GM12801 (cell line): ENCODE measurements around the gene PDE10A.

Experiments
- TF ChIP-seq, protein P1 (sequence below): IDR thresholded peaks from one replicate; pipeline ENCODE4 v1.5.1; 2011; ENCODE audit warnings: control low read depth; ENCODE audit not compliant: insufficient read length; ENCODE audit errors: extremely low read depth

The PDE10A gene

DNA sequence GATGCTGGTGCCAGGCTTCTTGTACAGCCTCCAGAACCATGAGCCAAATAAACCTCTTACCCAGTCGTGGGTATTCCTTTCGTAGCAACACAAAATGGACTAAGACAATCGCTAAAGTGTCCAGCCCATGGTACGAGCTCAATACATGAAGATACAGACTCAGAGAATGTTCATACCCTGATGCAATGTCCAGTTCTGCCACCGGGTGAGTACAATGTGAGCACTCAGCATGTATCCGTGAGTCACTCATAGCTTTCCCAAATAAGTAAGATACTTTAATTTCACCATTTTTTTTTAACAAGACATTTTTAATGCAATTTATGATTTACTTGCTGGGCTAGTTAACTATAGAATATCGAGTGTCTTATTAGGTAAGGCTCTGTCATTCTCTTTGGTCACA is 26.7 kb upstream of the PDE10A start:
- TF ChIP-seq, protein P1, sequence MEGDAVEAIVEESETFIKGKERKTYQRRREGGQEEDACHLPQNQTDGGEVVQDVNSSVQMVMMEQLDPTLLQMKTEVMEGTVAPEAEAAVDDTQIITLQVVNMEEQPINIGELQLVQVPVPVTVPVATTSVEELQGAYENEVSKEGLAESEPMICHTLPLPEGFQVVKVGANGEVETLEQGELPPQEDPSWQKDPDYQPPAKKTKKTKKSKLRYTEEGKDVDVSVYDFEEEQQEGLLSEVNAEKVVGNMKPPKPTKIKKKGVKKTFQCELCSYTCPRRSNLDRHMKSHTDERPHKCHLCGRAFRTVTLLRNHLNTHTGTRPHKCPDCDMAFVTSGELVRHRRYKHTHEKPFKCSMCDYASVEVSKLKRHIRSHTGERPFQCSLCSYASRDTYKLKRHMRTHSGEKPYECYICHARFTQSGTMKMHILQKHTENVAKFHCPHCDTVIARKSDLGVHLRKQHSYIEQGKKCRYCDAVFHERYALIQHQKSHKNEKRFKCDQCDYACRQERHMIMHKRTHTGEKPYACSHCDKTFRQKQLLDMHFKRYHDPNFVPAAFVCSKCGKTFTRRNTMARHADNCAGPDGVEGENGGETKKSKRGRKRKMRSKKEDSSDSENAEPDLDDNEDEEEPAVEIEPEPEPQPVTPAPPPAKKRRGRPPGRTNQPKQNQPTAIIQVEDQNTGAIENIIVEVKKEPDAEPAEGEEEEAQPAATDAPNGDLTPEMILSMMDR: no peak

DNA sequence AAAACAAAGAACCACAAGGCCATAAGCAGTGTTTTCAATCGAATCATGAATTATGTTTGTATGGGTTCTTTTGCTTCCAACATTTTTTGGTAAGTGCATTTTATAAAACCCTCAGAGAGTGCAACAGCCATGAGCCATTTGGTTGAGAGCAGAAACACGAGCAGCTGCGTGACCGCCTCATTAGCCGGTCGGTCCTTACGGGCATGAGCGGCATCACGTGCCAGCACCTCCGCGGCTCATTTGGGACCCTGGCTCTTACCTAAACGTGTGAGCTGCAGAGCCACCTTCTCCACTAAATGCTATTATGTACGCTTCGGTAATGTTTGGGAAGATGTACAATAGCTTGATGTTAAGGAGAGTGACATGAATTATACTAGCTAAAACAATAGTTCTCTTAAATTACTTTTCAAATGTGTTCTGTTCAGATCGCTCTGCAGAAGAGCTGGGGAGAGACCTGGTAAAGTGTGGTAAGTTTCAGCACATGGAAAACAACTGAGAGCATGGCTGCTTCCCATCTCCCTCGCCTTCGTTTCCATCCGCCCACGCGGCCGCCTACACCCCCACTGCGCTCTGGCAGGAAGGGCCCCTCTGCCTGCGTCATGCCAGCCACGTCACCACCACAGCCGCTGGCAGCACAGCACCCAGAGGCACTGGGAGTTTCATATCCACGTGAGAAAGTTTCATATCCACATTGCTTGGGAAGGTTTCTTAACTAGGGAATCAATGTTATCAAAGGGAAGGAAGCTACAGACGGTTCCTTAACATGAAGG is 23.7 kb upstream of the PDE10A start:
- TF ChIP-seq, protein P1: no peak

DNA sequence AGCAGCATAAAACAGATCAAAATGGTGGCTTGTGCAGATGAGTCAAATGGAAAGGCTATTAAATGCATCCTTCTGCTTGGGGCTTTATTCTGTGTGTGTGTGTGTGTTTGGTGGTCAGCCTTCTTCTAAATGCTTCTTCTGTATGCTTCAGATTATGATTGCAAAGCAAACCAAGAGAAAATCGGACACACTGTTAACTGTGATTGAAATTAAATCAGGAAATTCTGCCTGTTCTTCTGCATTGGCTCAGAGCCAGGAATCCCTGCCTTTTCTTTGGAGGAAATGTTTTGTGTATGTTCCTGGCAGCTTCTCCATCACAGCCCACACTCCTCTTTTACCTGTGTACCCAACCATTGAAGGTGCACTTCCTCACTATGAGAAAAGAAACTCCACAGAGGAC is 22.3 kb upstream of the PDE10A start:
- TF ChIP-seq, protein P1: no peak

DNA sequence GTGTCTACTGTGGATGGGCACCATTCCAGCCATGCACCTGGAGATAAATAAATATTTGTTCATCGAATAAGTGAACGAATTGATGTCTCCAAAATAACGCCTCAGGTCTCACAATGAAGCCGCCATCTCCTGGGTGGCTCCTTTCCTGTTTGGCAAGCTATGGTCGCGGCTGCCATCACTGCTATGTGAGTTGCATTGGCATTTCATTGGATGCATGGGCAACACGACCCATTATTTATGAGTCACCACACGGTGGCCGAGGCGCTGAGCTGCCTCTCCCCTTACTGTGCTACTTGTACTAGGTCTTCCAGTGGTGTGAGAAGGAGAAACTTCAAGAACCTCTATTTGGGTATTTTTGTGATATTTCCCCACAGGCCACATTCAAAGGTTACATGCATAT is 21.3 kb upstream of the PDE10A start:
- TF ChIP-seq, protein P1: no peak

DNA sequence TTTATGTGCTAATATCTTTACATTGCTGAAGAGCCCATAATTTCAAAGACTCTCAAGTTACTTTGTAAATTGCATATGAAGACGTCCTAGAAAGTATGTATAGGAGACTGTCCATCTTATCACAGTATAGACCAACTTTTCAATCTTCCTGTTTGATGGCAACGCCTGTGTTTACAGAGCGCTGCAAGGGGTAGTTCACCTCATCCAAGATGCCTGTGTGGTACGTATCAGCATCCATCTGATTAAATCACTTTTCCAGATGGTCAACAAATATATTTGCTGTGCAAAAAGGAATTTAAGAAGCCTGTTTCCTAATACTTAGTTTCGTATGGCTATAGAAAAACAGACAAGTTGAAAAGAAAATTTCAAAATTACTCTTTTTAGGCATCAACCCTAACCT is 17.9 kb upstream of the PDE10A start:
- TF ChIP-seq, protein P1: no peak

DNA sequence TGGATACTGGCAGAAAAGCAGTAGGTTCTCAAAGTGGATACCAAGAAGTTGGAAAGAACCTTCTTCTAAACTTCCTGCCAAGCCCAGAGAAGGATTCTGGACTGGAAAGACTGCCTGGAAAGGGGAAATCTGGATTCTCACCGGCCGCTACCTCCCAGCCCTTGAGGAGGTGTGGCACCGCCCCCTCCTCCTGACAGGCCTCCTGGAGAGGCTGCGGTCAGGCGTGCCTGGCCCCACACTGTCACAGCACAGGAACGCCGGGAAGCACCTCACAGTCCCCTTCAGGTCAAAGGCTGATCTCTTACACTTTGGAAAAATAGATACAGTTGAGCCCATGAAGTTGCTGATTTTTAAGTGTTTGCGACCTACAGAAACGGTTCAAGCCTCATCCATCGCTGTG is 16.3 kb upstream of the PDE10A start:
- TF ChIP-seq, protein P1: no peak

DNA sequence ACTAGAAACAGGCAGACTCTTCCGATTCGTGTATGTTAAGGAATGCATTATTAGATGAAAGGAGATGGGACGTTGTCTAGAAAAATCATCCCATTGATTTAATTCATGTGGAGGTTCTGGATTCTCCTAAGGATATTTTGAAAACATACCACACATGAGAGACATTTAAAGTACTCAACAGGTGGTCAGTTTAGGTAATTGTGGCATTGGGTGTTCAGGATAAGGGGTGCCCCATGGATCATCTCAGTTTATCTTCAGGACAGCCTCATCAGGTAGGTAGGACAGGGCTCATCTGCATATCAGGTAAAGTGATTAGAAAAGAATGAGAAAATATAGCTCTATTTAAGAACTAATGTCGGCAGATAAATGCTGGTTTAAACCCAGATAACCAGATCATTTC is 15.9 kb upstream of the PDE10A start:
- TF ChIP-seq, protein P1: no peak

DNA sequence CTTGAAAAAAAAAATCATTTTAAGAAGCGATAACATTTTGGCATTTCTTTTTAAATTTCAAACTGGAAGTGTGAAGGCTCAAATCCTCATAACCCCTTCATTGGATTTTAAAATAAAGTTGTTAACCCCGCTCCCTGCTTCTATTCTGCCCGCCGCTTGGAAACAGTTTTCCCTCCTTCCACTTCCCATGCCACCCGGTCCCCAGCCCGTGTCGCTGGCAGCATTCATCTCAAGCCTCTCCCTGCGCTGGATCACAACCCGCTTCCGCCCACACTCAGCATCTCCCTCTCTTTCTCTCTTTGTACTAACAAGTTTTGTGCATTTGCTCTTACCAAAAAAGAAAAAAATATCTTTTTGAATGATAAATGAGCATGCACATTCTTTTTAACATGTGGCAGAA is 15.4 kb upstream of the PDE10A start:
- TF ChIP-seq, protein P1: no peak
